MM.1S (cell line): ENCODE measurements around the gene RBFOX1.

ENCODE experiments used
- CTCF ChIP-seq: fragments of 300-600 bp; sonication (generic); IDR thresholded peaks from 2 replicates; pipeline ENCODE4 v1.5.1; 2016; ENCODE audit warnings: antibody characterized with exemption, low read length, mixed read lengths
- EZH2 ChIP-seq: fragments of 300-600 bp; sonication (generic); optimal IDR thresholded peaks from 2 replicates; pipeline ENCODE3; 2017; ENCODE audit warnings: low read depth, mild to moderate bottlenecking, antibody characterized with exemption, low read length, mixed read lengths

- TF ChIP-seq CTCF (no peak), EZH2 (no peak)
These were observed 384.3 kb downstream of the RBFOX1 start for GRCh38 chr16:7716660-7717550.
